Sigmoid colon (tissue), 7 donors: Measurements from ENCODE around the gene WDR48. TPM values are rescaled to one million over a fixed set of nuclear protein-coding genes. Genes with fewer than 3 reads are reported as not detected.

Experiments
- DNase-seq: peaks from one replicate; pipeline ENCODE4 v3.0.0-alpha.2; 2019
- H3K27ac ChIP-seq, 4 donors: fragments of 200-600 bp; sonication (generic); one replicate each; pipeline ENCODE4 v1.5.1; 2016 to 2019; ENCODE audit warnings: mild to moderate bottlenecking in 1 of 4
- H3K27me3 ChIP-seq, 3 donors: fragments of 200-600 bp; sonication (generic); one replicate each; pipeline ENCODE4 v1.5.1; 2019; ENCODE audit warnings: mild to moderate bottlenecking in 1 of 3
- H3K36me3 ChIP-seq, 4 donors: fragments of 200-600 bp; sonication (generic); one replicate each; pipeline ENCODE4 v1.5.1; 2016 to 2019
- H3K4me1 ChIP-seq, 4 donors: fragments of 200-600 bp; sonication (generic); one replicate each; pipeline ENCODE4 v1.5.1; 2017 to 2019
- H3K4me3 ChIP-seq, 4 donors: fragments of 200-600 bp; sonication (generic); one replicate each; pipeline ENCODE4 v1.5.1; 2017 to 2019; ENCODE audit warnings: mild to moderate bottlenecking in 2 of 4, moderate library complexity in 1 of 4
- H3K9me3 ChIP-seq, 4 donors: fragments of 200-600 bp in 3 of 4; sonication (generic) in 3 of 4; one replicate each; pipeline versions ENCODE4 v1.5.1 to v1.6.1; 2013 to 2019
- EP300 ChIP-seq, 4 donors: sonication (generic); formaldehyde crosslinking; IDR thresholded peaks; one replicate each; pipeline ENCODE4 v1.6.1; 2017; ENCODE audit warnings: antibody characterized with exemption in 4 of 4
- POLR2A ChIP-seq, 2 donors: fragments of 450-650 bp; IDR thresholded peaks; one replicate each; pipeline ENCODE4 v1.6.1; 2016; ENCODE audit warnings: antibody characterized with exemption in 2 of 2, mild to moderate bottlenecking in 2 of 2, moderate library complexity in 2 of 2
- POLR2AphosphoS5 ChIP-seq, 4 donors: sonication (generic); formaldehyde crosslinking; IDR thresholded peaks; one replicate each; pipeline ENCODE4 v1.6.1; 2017; ENCODE audit warnings: antibody characterized with exemption in 4 of 4
- WGBS, 2 donors: extraction: QIAGEN DNeasy Blood & Tissue Kit; methylation state at CpG; one replicate each; pipeline ENCODE4 v1.1.7; 2013; 5-methylcytosine and 5-hydroxymethylcytosine counted together
- intact Hi-C: fragments of 100-400 bp; cut with DNase I; formaldehyde crosslinking; loops from one replicate; pipeline ENCODE4 v1.15.1; 2023
- polyA plus RNA-seq, 3 donors: library from polyadenylated mRNA; stranded (reverse); fragments of 200-250 nt; gene quantifications; one replicate each; pipeline ENCODE4 v1.2.3, GENCODE V29; 2013
- total RNA-seq, 4 donors: library from RNA; depleted of rRNA; stranded (reverse); fragments of >200 nt; gene quantifications; one replicate each; pipeline ENCODE4 v1.1.0, GENCODE V29; 2016
- TF ChIP-seq, protein P1 (sequence below), 4 experiments: fragments of 450-650 bp in 3 of 4; fragments of 200-600 bp in 1 of 4; IDR thresholded peaks; one replicate each; pipeline ENCODE4 v1.5.1; 2016 to 2019; ENCODE audit warnings: antibody characterized with exemption in 4 of 4, mild to moderate bottlenecking in 3 of 4, moderate library complexity in 2 of 4
- donor health status: healthy with polysubstance abuse.
- donor health status: Bipolar disorder and iron deficiency.
- donor health status: healthy.

Gene WDR48
- total and polyA plus RNA-seq, 7 donors: 15.3 to 50.2 (median 37.4) TPM

DNA sequence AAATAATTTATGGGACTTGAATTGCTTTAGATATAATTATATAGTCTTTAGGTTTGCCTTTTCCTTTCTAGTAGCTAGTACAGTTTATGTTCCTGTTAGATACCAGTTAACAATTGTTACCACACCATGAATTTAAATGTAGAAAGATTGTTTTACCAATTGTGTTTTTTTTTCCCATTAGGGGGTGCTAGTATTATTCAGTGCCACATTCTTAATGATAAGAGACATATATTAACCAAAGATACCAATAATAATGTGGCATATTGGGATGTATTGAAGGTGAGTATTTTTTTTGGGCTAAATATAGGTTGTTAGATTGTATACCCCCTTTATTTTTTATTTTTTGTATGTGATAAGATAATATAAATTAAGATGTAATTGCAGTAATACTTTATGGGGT is 27.7 kb downstream of the WDR48 start:
- H3K4me3 ChIP-seq: no peak overlapping the region
- TF ChIP-seq POLR2AphosphoS5 (IDR thresholded peaks at IDR 0.05): no peak
- TF ChIP-seq, protein P1, sequence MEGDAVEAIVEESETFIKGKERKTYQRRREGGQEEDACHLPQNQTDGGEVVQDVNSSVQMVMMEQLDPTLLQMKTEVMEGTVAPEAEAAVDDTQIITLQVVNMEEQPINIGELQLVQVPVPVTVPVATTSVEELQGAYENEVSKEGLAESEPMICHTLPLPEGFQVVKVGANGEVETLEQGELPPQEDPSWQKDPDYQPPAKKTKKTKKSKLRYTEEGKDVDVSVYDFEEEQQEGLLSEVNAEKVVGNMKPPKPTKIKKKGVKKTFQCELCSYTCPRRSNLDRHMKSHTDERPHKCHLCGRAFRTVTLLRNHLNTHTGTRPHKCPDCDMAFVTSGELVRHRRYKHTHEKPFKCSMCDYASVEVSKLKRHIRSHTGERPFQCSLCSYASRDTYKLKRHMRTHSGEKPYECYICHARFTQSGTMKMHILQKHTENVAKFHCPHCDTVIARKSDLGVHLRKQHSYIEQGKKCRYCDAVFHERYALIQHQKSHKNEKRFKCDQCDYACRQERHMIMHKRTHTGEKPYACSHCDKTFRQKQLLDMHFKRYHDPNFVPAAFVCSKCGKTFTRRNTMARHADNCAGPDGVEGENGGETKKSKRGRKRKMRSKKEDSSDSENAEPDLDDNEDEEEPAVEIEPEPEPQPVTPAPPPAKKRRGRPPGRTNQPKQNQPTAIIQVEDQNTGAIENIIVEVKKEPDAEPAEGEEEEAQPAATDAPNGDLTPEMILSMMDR (IDR thresholded peaks at IDR 0.05): no peak
- no peak for TF ChIP-seq POLR2A (IDR thresholded peaks at IDR 0.05)
- TF ChIP-seq EP300 (IDR thresholded peaks at IDR 0.05): no peak
- intact Hi-C loops: no loop called here
- DNase-seq: no peak
- H3K27me3 ChIP-seq: no peaks in the 10 kb centered on the region
- H3K36me3 ChIP-seq: peaks cover 9 to 82% (median 31%) of the 10 kb centered on the region in 4 donors
- no peak overlapping the region for H3K27ac ChIP-seq
- no peaks in the 10 kb centered on the region for H3K9me3 ChIP-seq
- H3K4me1 ChIP-seq: no peaks in the 10 kb centered on the region

DNA sequence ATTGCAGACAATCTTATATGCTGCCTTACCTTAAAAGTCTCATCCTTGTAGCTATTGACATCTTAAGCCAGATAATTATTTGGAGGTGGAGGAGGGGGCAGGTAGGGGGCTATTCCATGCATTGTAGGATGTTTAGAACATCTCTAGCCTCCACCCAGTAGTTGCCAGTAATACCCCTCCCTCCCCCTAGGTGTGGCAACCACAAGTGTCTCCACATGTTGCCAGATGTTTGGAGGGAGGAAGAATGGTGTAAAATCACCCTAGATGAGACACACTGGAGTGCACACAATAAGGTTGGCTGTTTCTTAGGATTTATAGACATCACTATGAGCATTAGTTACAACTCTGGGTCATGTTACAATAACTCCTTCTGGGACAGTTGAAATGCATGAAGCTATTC is 28.2 kb downstream of the WDR48 start:
- intact Hi-C loops: no loop called here
- Histone ChIP-seq H3K4me3 (no peak overlapping the region), H3K4me1 (no peaks in the 10 kb centered on the region), H3K27me3 (no peaks in the 10 kb centered on the region), H3K36me3 (peaks cover 9 to 79% (median 30%) of the 10 kb centered on the region in 4 donors), H3K27ac (no peak overlapping the region), H3K9me3 (no peaks in the 10 kb centered on the region)
- DNase-seq: no peak
- TF ChIP-seq, protein P1 (IDR thresholded peaks at IDR 0.05): no peak
- no peak for TF ChIP-seq POLR2A (IDR thresholded peaks at IDR 0.05)
- no peak for TF ChIP-seq POLR2AphosphoS5 (IDR thresholded peaks at IDR 0.05)
- no peak for TF ChIP-seq EP300 (IDR thresholded peaks at IDR 0.05)

DNA sequence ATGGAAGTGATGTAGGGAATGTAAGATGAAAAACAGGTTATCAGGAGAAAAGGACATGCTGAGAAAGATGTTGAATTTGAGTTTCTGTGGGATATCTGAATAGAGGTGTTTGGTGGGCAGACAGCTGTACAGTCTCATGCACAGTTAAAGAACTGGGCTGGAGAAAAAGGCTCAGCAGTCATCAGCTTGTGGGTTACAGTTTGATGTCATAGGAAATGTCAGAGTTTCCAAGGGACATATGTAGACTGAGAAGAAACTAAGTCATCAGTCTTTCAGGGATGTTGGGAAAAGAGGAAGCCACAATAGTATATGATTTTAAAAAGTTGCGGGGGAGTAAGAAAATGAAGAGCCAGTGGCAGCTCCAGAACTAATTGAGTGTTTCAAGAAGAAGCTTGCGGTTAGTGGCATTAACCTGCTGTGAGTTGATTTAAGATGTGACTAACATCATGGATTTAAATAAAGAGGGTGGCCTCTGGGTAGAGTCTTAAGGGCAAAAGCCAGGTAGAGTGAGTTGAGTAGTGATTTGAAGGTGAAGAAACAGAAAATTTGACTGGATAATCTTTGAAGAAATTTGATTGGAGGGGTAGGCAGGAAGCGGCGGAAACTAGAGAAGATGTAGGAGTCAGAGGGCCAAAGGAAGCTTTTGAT is 31.0 kb downstream of the WDR48 start:
- H3K4me1 ChIP-seq: no peaks in the 10 kb centered on the region
- H3K27ac ChIP-seq: no peak overlapping the region
- peaks cover 15 to 79% (median 27%) of the 10 kb centered on the region in 4 donors for H3K36me3 ChIP-seq
- no peaks in the 10 kb centered on the region for H3K9me3 ChIP-seq
- intact Hi-C loops: no loop called here
- H3K4me3 ChIP-seq: no peak overlapping the region
- no peak for DNase-seq
- no peaks in the 10 kb centered on the region for H3K27me3 ChIP-seq
- TF ChIP-seq EP300 (IDR thresholded peaks at IDR 0.05): no peak
- TF ChIP-seq, protein P1 (IDR thresholded peaks at IDR 0.05): no peak
- no peak for TF ChIP-seq POLR2A (IDR thresholded peaks at IDR 0.05)
- no peak for TF ChIP-seq POLR2AphosphoS5 (IDR thresholded peaks at IDR 0.05)
- WGBS, 2 donors: 97 to 99% methylated on average over 4 of the region's 4 CpGs

DNA sequence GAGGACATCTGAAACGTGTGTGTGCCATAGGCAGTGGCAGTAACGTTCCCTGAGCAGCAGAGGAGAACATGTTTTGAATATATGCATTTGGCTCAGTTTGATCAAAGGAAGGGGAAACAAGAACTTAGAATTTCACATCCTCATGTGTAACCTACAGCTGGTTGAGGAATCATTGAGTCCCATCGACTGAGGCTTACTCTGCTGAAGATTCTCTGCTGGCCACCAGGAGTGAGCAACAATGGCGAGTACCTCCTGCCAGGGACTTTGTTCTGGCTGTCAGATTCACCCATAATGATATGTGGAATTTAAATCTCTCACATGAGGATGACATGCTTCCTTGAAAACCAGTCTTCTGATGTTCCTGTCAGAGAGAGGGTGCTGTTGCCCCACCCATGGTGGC is 34.3 kb downstream of the WDR48 start:
- intact Hi-C loops: no loop called here
- DNase-seq: no peak
- no peak overlapping the region for H3K4me3 ChIP-seq
- WGBS, 2 donors: 73 to 92% methylated on average over 4 of the region's 4 CpGs
- no peaks in the 10 kb centered on the region for H3K27me3 ChIP-seq
- no peak overlapping the region for H3K27ac ChIP-seq
- TF ChIP-seq EP300 (IDR thresholded peaks at IDR 0.05) (no peak), POLR2AphosphoS5 (IDR thresholded peaks at IDR 0.05) (no peak), POLR2A (IDR thresholded peaks at IDR 0.05) (no peak)
- TF ChIP-seq, protein P1 (IDR thresholded peaks at IDR 0.05): no peak
- no peaks in the 10 kb centered on the region for H3K4me1 ChIP-seq
- H3K9me3 ChIP-seq: no peaks in the 10 kb centered on the region
- H3K36me3 ChIP-seq: peaks cover 15 to 84% (median 26%) of the 10 kb centered on the region in 4 donors

DNA sequence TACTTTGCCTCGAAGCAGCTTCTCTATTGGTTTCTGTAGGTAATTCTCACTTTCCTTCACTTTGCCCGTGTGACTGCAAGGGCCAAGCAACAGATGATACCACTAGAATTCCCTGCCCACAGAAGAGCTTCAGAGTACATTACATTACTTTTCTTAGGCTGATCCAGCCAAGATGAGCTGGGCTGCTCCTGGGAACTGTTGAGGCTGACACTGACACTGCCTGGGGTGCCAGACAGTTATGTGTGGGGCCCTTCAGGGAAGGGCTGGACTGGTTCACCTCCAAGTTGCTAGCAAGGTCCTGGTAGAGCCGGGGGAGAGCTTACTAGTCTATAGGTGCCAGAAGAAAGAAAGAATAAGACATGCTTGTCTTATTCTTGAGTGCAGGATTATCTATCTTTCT is 36.6 kb downstream of the WDR48 start:
- H3K27me3 ChIP-seq: no peaks in the 10 kb centered on the region
- no peaks in the 10 kb centered on the region for H3K4me1 ChIP-seq
- no peak overlapping the region for H3K4me3 ChIP-seq
- H3K27ac ChIP-seq: no peak overlapping the region
- TF ChIP-seq EP300 (IDR thresholded peaks at IDR 0.05) (no peak), POLR2A (IDR thresholded peaks at IDR 0.05) (no peak), POLR2AphosphoS5 (IDR thresholded peaks at IDR 0.05) (no peak)
- TF ChIP-seq, protein P1 (IDR thresholded peaks at IDR 0.05): no peak
- peaks cover 15 to 91% (median 34%) of the 10 kb centered on the region in 4 donors for H3K36me3 ChIP-seq
- intact Hi-C loops: no loop called here
- no peaks in the 10 kb centered on the region for H3K9me3 ChIP-seq
- DNase-seq: no peak
- WGBS, 2 donors: 92 to 97% methylated on average over 3 of the region's 3 CpGs
